H9 (cell line): ENCODE measurements around the gene IGSF22. TPM values are rescaled to one million over a fixed set of nuclear protein-coding genes. Genes with fewer than 3 reads are reported as not detected.

Experiments used
- DNase-seq: peaks from one replicate; pipeline ENCODE4 v3.0.0-alpha.2; 2017
- H2AFZ ChIP-seq: one replicate; pipeline ENCODE4 v1.6.1; 2013; ENCODE audit warnings: mild to moderate bottlenecking, low read length, control low read depth, moderate library complexity
- H2AK5ac ChIP-seq: 2 replicates; pipeline ENCODE4 v1.6.1; 2013; ENCODE audit warnings: low read length, control low read depth, mixed read lengths; ENCODE audit not compliant: insufficient read length
- H2BK120ac ChIP-seq: one replicate; pipeline ENCODE4 v1.6.1; 2013; ENCODE audit warnings: low read depth, mild to moderate bottlenecking, low read length, control low read depth, inconsistent platforms; ENCODE audit not compliant: poor library complexity, severe bottlenecking
- H2BK12ac ChIP-seq: 2 replicates; pipeline ENCODE4 v1.6.1; 2013; ENCODE audit warnings: low read length, control low read depth, mixed read lengths, low read depth; ENCODE audit not compliant: insufficient read length
- H2BK15ac ChIP-seq: 2 replicates; pipeline ENCODE4 v1.6.1; 2013; ENCODE audit warnings: low read depth, low read length, control low read depth
- H2BK20ac ChIP-seq: one replicate; pipeline ENCODE4 v1.6.1; 2013; ENCODE audit warnings: low read depth, mild to moderate bottlenecking, low read length, control low read depth, inconsistent platforms; ENCODE audit not compliant: poor library complexity, severe bottlenecking
- H2BK5ac ChIP-seq: 2 replicates; pipeline ENCODE4 v1.6.1; 2013; ENCODE audit warnings: low read length, control low read depth, mixed read lengths; ENCODE audit not compliant: insufficient read length
- H3K14ac ChIP-seq: 2 replicates; pipeline ENCODE4 v1.6.1; 2013; ENCODE audit warnings: low read length, control low read depth; ENCODE audit not compliant: insufficient read depth
- H3K18ac ChIP-seq: 2 replicates; pipeline ENCODE4 v1.6.1; 2013; ENCODE audit warnings: low read depth, mild to moderate bottlenecking, mixed read lengths, low read length, control low read depth; ENCODE audit not compliant: insufficient read length
- H3K23ac ChIP-seq: 2 replicates; pipeline ENCODE4 v1.6.1; 2013; ENCODE audit warnings: low read length, control low read depth, mixed read lengths, low read depth; ENCODE audit not compliant: insufficient read length
- H3K23me2 ChIP-seq: 2 replicates; pipeline ENCODE4 v1.6.1; 2013; ENCODE audit warnings: low read depth, mild to moderate bottlenecking, mixed read lengths, low read length, control low read depth; ENCODE audit not compliant: insufficient read length, poor library complexity, severe bottlenecking
- H3K27ac ChIP-seq: 2 replicates; pipeline ENCODE4 v1.5.1; 2013; ENCODE audit warnings: low read length, control low read depth, mixed read lengths, low read depth; ENCODE audit not compliant: insufficient read length
- H3K27me3 ChIP-seq: 2 replicates; pipeline ENCODE4 v1.6.1; 2013; ENCODE audit warnings: low read length, control low read depth, inconsistent platforms; ENCODE audit not compliant: insufficient read depth
- H3K4ac ChIP-seq: 2 replicates; pipeline ENCODE4 v1.6.1; 2013; ENCODE audit warnings: low read depth, mild to moderate bottlenecking, control low read depth, inconsistent platforms, low read length, moderate library complexity
- H3K4me1 ChIP-seq: 2 replicates; pipeline ENCODE4 v1.6.1; 2013; ENCODE audit warnings: low read length, control low read depth, inconsistent platforms; ENCODE audit not compliant: insufficient read depth
- H3K4me2 ChIP-seq: 2 replicates; pipeline ENCODE4 v1.6.1; 2013; ENCODE audit warnings: low read length, control low read depth, mixed read lengths; ENCODE audit not compliant: insufficient read length, insufficient read depth
- H3K56ac ChIP-seq: 2 replicates; pipeline ENCODE4 v1.6.1; 2013; ENCODE audit warnings: low read depth, mild to moderate bottlenecking, mixed read lengths, low read length, control low read depth; ENCODE audit not compliant: insufficient read length
- H3K79me1 ChIP-seq: 2 replicates; pipeline ENCODE4 v1.6.1; 2013; ENCODE audit warnings: low read depth, mild to moderate bottlenecking, moderate library complexity, low read length, control low read depth, inconsistent platforms; ENCODE audit not compliant: insufficient read depth, poor library complexity, severe bottlenecking
- H3K79me2 ChIP-seq: 2 replicates; pipeline ENCODE4 v1.6.1; 2013; ENCODE audit warnings: low read length, control low read depth, inconsistent platforms; ENCODE audit not compliant: insufficient read depth
- H3K9ac ChIP-seq: 2 replicates; pipeline ENCODE4 v1.6.1; 2013; ENCODE audit warnings: low read length, control low read depth, mixed read lengths; ENCODE audit not compliant: insufficient read length; ENCODE audit errors: extremely low read depth
- H3K9me3 ChIP-seq: one replicate; pipeline ENCODE4 v1.6.1; 2013; ENCODE audit warnings: low read depth, low read length, inconsistent platforms; ENCODE audit not compliant: control insufficient read depth
- H3T11ph ChIP-seq: one replicate; pipeline ENCODE4 v1.6.1; 2013; ENCODE audit warnings: mild to moderate bottlenecking, low read length, control low read depth, inconsistent platforms
- H4K20me1 ChIP-seq: one replicate; pipeline ENCODE4 v1.6.1; 2013; ENCODE audit not compliant: control insufficient read depth, insufficient read length, insufficient read depth
- H4K5ac ChIP-seq: 2 replicates; pipeline ENCODE4 v1.6.1; 2013; ENCODE audit warnings: low read depth, mild to moderate bottlenecking, mixed read lengths, low read length, control low read depth; ENCODE audit not compliant: insufficient read length
- H4K8ac ChIP-seq: replicated peaks from 2 replicates; pipeline ENCODE4 v1.6.1; 2013; ENCODE audit warnings: low read length, control low read depth, mixed read lengths, low read depth; ENCODE audit not compliant: insufficient read length
- H4K91ac ChIP-seq: 2 replicates; pipeline ENCODE4 v1.6.1; 2013; ENCODE audit warnings: low read depth, mild to moderate bottlenecking, moderate library complexity, mixed read lengths, low read length, control low read depth; ENCODE audit not compliant: insufficient read length
- H3K27ac Mint-ChIP-seq, 3 experiments: 2 replicates in 2 of 3; 3 replicates in 1 of 3; pipeline ENCODE4 v1.8.0; 2020 to 2021; ENCODE audit warnings: mixed read lengths in 3 of 3, mild to moderate bottlenecking in 1 of 3, moderate library complexity in 1 of 3
- H3K27me3 Mint-ChIP-seq: 2 replicates; pipeline ENCODE4 v1.8.0; 2021; ENCODE audit warnings: low read depth, mild to moderate bottlenecking, moderate library complexity, mixed read lengths
- H3K36me3 Mint-ChIP-seq, 3 experiments: 2 replicates in 2 of 3; 3 replicates in 1 of 3; pipeline ENCODE4 v1.8.0; 2020 to 2021; ENCODE audit warnings: low read depth in 3 of 3, mixed read lengths in 3 of 3; ENCODE audit not compliant: insufficient read depth in 1 of 3
- H3K4me1 Mint-ChIP-seq, 2 experiments: 2 replicates each; pipeline ENCODE4 v1.8.0; 2020; ENCODE audit warnings: mixed read lengths in 2 of 2
- H3K4me3 Mint-ChIP-seq, 2 experiments: 2 replicates in 1 of 2; 3 replicates in 1 of 2; pipeline ENCODE4 v1.8.0; 2020 to 2021; ENCODE audit warnings: mild to moderate bottlenecking in 2 of 2, mixed read lengths in 2 of 2, moderate library complexity in 1 of 2
- H3K9me3 Mint-ChIP-seq, 2 experiments: 2 replicates in 1 of 2; 3 replicates in 1 of 2; pipeline ENCODE4 v1.8.0; 2020; ENCODE audit warnings: mild to moderate bottlenecking in 2 of 2, mixed read lengths in 2 of 2, moderate library complexity in 1 of 2
- WGBS: extraction: QIAGEN DNeasy Blood & Tissue Kit; methylation state at CpG from one replicate; pipeline ENCODE4 v1.1.7; 2013; ENCODE audit warnings: missing lambda C conversion rate, low lambda C conversion rate, mixed read lengths; ENCODE audit not compliant: insufficient read length; ENCODE audit errors: extremely low coverage; 5-methylcytosine and 5-hydroxymethylcytosine counted together
- total RNA-seq: library from RNA; stranded (reverse); gene quantifications from 2 replicates; pipeline ENCODE4 v1.2.1, GENCODE V29; 2021
- TF ChIP-seq, protein P1 (sequence below): fragments of 200-600 bp; sonication (generic); conservative IDR thresholded peaks from 3 replicates; pipeline ENCODE4 v1.8.0; 2021; ENCODE audit warnings: antibody characterized with exemption, mild to moderate bottlenecking

IGSF22 gene
- total RNA-seq, 1 experiment from 2014 or later, result 0.35 TPM

GRCh38 chr11:18671246-18671645 is 54.7 kb downstream of the IGSF22 start:
- no peak overlapping the region for H3K4ac ChIP-seq
- Mint-ChIP-seq H3K27ac (peak overlapping the region in 1 of 3 experiments; percentile 62; a peak in 1 of 7 replicates), H3K4me3 (no peak overlapping the region), H3K27me3 (no peaks in the 10 kb centered on the region; the same call in 1 of the 2 replicates), H3K9me3 (no peaks in the 10 kb centered on the region), H3K4me1 (peaks cover 14 to 15% of the 10 kb centered on the region in 2 experiments), H3K36me3 (no peaks in the 10 kb centered on the region)
- no peak overlapping the region for H2AK5ac ChIP-seq
- no peaks in the 10 kb centered on the region for H3K27me3 ChIP-seq
- no peaks in the 10 kb centered on the region for H3K79me1 ChIP-seq
- H4K5ac ChIP-seq, result no peak overlapping the region
- no peaks in the 10 kb centered on the region for H3K79me2 ChIP-seq
- TF ChIP-seq, protein P1, sequence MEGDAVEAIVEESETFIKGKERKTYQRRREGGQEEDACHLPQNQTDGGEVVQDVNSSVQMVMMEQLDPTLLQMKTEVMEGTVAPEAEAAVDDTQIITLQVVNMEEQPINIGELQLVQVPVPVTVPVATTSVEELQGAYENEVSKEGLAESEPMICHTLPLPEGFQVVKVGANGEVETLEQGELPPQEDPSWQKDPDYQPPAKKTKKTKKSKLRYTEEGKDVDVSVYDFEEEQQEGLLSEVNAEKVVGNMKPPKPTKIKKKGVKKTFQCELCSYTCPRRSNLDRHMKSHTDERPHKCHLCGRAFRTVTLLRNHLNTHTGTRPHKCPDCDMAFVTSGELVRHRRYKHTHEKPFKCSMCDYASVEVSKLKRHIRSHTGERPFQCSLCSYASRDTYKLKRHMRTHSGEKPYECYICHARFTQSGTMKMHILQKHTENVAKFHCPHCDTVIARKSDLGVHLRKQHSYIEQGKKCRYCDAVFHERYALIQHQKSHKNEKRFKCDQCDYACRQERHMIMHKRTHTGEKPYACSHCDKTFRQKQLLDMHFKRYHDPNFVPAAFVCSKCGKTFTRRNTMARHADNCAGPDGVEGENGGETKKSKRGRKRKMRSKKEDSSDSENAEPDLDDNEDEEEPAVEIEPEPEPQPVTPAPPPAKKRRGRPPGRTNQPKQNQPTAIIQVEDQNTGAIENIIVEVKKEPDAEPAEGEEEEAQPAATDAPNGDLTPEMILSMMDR, result no peak
- WGBS, result no CpG with 5 or more reads among the region's 2 CpGs
- no peak overlapping the region for H3K4me2 ChIP-seq
- DNase-seq, result no peak
- no peak overlapping the region for H3K23ac ChIP-seq
- H3K18ac ChIP-seq, result no peak overlapping the region
- H2BK120ac ChIP-seq, result no peak overlapping the region
- no peak overlapping the region for H2BK15ac ChIP-seq
- no peak overlapping the region for H2AFZ ChIP-seq
- H3K14ac ChIP-seq, result no peak overlapping the region
- no peaks in the 10 kb centered on the region for H3K23me2 ChIP-seq
- H3K9me3 ChIP-seq, result no peaks in the 10 kb centered on the region
- no peak overlapping the region for H3K56ac ChIP-seq
- H3K9ac ChIP-seq, result no peak overlapping the region
- no peak overlapping the region for H2BK12ac ChIP-seq
- no peak overlapping the region for H3T11ph ChIP-seq
- H4K8ac ChIP-seq, result no peak overlapping the region
- no peak overlapping the region for H2BK5ac ChIP-seq
- H4K91ac ChIP-seq, result no peak overlapping the region
- no peaks in the 10 kb centered on the region for H4K20me1 ChIP-seq
- no peak overlapping the region for H3K27ac ChIP-seq
- no peak overlapping the region for H2BK20ac ChIP-seq
- no peaks in the 10 kb centered on the region for H3K4me1 ChIP-seq
